Breast epithelium (tissue), 3 donors: ENCODE results near the gene HELT.

Source experiments
- POLR2A ChIP-seq: fragments of 450-650 bp; IDR thresholded peaks from one replicate; pipeline ENCODE4 v1.6.1; 2016; ENCODE audit warnings: antibody characterized with exemption, mild to moderate bottlenecking, moderate library complexity
- POLR2AphosphoS5 ChIP-seq, 3 donors: sonication (generic); formaldehyde crosslinking; IDR thresholded peaks; one replicate each; pipeline ENCODE4 v1.6.1; 2017; ENCODE audit warnings: antibody characterized with exemption in 3 of 3
- TF ChIP-seq, protein P1 (sequence below), 3 donors: fragments of 450-650 bp; IDR thresholded peaks; one replicate each; pipeline ENCODE4 v1.5.1; 2016 to 2017; ENCODE audit warnings: antibody characterized with exemption in 3 of 3, mild to moderate bottlenecking in 3 of 3, moderate library complexity in 3 of 3

DNA sequence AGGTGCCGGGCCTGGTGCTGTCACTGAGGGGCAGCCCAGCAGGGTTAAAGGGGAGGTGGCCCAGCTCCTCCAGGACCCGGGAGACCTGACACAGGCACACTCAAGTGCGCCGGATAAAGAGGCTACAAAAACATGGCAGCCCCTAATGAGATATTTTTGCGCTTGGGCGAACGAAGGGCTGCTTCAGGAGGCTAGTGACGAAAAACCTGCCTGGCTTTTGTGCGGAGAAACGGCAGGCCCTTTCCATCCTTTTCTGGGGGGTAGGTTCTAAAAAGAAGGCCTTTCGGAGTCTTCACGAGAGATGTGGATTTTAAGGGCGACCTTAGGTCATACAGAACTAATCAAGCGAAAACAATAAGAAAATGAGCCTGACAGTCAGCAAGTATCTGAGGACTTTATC lies 35.5 kb downstream of the HELT start:
- TF ChIP-seq, protein P1, sequence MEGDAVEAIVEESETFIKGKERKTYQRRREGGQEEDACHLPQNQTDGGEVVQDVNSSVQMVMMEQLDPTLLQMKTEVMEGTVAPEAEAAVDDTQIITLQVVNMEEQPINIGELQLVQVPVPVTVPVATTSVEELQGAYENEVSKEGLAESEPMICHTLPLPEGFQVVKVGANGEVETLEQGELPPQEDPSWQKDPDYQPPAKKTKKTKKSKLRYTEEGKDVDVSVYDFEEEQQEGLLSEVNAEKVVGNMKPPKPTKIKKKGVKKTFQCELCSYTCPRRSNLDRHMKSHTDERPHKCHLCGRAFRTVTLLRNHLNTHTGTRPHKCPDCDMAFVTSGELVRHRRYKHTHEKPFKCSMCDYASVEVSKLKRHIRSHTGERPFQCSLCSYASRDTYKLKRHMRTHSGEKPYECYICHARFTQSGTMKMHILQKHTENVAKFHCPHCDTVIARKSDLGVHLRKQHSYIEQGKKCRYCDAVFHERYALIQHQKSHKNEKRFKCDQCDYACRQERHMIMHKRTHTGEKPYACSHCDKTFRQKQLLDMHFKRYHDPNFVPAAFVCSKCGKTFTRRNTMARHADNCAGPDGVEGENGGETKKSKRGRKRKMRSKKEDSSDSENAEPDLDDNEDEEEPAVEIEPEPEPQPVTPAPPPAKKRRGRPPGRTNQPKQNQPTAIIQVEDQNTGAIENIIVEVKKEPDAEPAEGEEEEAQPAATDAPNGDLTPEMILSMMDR (IDR thresholded peaks at IDR 0.05): no peak
- no peak for TF ChIP-seq POLR2A
- TF ChIP-seq POLR2AphosphoS5 (IDR thresholded peaks at IDR 0.05): no peak
